OCI-M1 (cell line): ENCODE data around the gene E4F1.
A peak's percentile ranks its signal among the peaks of the same experiment; 100 is the strongest.

Experiments
- DNase-seq: peaks from one replicate; lab custom pipeline; 2025; lab: John Stamatoyannopoulos, UW

The E4F1 gene

DNA sequence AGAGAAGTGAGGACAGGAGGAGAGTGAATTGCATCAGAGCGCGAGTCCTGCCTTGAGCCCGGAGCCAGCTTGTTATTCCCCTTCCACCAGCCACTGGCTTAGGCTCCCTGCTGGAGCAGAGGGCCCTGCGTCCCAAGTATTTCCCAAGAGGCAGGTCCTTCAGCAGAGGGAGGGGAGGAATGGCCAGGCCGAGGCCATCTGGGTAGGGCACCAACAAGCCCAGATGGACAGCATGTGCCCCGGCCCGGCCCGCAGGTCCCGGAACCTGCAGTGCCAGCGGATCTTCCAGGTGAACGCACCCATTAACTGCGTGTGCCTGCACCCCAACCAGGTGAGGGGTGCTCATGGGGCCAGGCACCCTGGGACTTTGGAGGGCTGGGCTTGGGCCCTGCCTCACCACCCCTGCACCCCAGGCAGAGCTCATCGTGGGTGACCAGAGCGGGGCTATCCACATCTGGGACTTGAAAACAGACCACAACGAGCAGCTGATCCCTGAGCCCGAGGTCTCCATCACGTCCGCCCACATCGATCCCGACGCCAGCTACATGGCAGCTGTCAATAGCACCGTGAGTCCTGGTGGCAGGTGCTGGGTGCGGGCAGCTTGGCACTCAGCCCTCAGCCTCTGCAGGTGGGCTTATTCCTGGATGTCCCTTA is 16.5 kb upstream of the E4F1 start:
- DNase-seq = no peak

GRCh38 chr16:2207872-2208271 is 15.5 kb upstream of the E4F1 start:
- DNase-seq = no peak

DNA sequence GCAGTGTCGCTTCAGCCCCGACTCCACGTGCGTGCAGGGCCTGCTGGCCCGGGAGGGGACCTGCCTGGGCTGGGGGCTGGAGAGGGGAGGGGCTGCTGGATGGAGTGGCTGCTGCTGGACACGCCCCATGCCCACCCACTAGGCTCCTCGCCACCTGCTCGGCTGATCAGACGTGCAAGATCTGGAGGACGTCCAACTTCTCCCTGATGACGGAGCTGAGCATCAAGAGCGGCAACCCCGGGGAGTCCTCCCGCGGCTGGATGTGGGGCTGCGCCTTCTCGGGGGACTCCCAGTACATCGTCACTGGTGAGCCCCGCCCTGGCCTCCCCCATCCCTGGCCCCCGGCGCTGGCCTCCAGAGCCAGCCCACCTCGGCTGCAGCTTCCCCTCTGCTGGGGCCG is 15.1 kb upstream of the E4F1 start:
- DNase-seq = no peak

DNA sequence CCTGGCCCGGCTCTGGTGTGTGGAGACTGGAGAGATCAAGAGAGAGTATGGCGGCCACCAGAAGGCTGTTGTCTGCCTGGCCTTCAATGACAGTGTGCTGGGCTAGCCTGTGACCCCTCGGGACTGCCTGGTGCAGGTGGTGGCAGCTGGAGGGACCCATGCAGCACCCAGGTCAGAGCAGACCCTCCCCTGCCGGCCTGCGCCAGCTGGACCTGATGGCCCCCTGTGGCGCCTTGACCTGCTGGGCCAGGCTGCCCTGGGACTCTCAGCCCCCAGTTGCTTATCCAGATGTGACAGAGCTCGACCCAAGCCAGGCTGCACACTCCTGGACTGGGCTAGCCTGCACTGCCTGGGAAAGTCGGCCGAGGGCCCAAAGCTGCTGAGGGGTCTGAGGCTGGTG is 14.6 kb upstream of the E4F1 start:
- DNase-seq = no peak

DNA sequence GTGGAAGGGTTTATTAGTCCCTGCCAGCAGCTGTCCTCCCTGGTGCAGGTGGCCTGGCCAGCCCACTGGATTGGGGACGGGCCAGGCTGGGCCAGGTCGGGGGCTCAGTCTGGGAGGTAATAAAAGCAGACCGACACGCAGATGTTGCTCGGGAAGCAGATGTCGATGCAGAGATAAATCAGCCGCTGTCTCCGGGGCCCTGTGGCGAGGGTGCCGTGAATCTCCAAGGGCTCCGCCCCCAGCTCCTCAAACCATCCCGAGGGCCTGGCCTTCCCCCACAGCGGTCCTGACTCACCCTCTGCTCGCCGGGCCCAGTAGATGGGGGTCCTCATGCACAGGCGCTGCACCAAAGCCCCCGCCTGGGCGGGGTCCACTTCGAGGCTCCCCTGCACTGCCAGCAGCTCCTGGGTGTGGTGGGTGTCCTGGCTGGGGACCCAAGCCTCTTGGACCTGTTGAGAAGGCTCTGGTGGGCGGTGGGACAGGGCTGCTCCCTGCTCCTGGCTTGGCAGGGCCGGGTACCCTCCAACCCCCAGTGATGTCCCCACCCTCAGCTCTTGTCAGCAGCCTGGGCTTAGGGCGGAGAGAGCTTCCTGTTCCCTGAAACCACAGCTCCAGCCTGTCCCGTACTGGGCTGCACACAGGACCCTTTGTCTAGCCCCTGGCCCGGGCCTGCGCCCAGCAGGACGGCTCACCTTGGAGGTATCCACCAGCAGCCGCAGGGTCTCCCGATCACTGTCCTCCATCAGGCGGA is 14.0 kb upstream of the E4F1 start:
- DNase-seq = no peak

GRCh38 chr16:2210009-2210332 is 13.4 kb upstream of the E4F1 start:
- no peak for DNase-seq

GRCh38 chr16:2210386-2211365 is 12.7 kb upstream of the E4F1 start, which contains the start of gene BRICD5:
Gene BRICD5 (minus strand): TSS chr16:2210863. CDS start chr16:2210833, 30 bp downstream.
- DNase-seq = no peak

DNA sequence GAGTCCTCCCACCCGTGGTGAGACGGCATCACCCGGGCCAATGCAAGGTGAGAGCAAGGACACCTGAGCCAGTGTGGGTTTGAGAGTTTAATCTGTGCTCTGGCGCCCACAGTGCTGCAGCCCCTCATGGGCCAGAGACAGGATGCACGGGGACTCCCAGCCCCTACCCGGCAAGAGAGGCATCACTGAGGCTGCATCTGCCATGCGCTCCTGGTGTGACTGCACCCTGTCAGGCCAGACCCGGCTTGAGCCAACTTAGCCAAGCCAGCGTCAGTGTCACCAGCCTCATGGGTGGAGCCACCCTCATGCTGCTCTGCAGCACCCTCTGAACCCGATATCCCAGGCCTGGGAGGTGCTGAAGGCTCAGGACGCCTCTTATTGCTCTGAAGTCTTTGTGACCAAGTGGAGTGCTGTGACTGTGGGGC is 11.5 kb upstream of the E4F1 start:
- no peak for DNase-seq

DNA sequence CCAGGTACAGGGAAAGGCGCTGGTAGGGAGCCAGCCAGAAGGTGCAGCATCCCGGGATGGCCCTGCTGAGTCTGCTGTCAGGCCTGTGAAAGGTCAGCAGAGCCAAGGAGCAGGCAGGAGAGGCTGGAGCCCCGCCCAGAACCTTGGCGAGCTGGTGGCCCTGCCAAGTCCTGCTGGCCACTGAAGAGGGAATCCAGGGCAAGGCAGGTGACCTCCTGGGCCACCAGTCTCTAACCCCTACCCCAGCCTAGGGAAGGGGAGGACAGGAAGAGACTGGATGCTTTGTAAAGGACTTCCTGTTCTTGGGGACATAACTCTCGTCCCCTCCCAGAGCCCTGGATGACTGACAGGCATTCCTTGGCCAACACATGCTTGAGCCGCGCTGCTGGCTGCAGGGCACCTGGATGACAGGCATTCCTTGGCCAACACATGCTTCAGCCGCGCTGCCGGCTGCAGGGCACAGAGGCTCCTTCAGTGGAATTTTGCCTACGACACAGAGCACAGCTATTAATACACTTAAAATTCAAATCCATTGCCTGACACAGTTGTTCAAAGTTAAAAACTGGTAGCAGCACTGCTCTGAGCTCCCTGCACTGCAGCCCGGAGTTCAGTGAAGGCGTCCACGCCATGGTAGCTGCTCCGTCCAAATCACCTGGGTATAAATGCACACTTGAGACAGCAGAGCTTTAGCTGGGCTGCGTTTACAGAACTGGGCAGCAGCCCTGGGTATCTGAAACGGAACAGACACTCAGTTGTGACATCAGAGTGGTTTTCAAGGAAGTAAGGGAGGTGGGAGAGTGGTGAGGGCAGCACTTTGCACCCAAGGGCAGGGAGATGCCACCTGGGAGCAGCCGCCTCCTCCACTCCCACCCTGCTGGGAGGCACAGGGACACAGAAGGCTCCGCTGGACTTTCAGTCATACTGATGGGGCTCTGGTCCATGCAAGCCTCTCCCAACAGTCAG is 10.7 kb upstream of the E4F1 start:
- DNase-seq = no peak

GRCh38 chr16:2213817-2214718 is 9.3 kb upstream of the E4F1 start:
- DNase-seq = peak; percentile 59

DNA sequence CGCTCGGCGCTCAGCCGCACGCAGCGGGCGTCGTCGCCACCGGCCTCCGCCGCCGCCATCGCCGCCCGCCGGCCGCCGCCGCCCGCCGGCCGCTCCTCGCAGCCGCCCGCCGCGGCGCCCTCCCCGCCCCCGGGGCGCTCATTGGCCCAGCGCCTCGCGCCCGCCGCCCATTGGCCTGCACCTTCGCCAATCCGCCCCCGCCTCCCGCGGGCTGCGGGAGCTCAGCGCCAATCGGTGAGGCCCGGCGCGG is 8.7 kb upstream of the E4F1 start, which contains the start of gene PGP:
Gene PGP, minus strand, starts transcription at position 122 of the 250 bp plus-strand sequence. Its CDS starts 63 bp downstream, at position 59.
- DNase-seq = no peak

GRCh38 chr16:2216330-2216729 is 7.1 kb upstream of the E4F1 start:
- DNase-seq = no peak

GRCh38 chr16:2223942-2224486 is 623 bp downstream of the E4F1 start:
- peak; percentile 60 for DNase-seq

- no peak for DNase-seq
Observed at GRCh38 chr16:2226245-2226793, 2.9 kb downstream of the E4F1 start.

DNA sequence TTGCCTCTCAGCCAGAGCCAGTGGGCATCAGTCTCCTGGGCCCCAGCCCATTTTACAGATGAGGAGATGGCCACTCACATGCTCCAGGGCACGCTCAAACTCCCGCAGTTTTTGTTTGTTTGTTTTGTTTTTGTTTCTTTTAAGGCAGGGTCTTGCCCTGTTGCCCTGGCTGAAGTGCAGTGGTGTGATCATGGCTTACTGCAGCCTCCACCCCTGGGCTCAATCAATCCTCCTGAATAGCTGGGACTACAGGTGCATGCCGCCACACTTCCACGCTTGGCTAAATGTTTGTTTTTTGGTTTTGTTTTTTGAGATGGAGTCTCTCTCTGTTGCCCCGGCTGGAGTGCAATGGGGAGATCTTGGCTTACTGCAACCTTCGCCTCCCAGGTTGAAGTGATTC is 3.5 kb downstream of the E4F1 start:
- DNase-seq = no peak

DNA sequence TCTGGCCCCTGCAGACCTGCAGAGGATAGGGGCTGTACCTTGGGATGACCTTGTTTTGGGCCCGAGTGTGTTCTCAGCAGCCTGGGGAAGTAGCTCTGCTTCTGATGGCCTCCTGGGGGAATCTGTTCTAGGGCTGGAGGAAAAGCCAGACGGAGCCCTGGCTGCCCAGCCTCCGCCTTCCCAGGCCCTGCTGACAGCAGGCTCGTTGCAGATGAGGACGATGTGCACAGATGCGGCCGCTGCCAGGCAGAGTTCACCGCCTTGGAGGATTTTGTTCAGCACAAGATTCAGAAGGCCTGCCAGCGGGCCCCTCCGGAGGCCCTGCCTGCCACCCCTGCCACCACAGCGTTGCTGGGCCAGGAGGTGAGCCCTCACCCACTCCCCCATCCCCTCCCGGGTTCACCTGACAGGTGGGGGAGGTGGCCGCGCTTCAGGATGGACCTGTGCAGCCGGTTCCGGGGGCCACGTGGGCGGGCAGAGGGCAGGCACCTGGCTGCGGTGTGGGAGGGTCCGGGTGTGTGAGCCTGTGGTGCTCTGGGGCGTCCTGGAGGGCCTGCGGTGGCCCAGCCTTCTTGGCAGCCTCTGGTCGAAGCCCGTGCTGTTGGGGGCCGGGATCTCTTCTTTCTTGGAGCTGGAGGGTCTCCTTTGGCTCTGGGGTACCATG is 4.9 kb downstream of the E4F1 start:
- DNase-seq = no peak

DNA sequence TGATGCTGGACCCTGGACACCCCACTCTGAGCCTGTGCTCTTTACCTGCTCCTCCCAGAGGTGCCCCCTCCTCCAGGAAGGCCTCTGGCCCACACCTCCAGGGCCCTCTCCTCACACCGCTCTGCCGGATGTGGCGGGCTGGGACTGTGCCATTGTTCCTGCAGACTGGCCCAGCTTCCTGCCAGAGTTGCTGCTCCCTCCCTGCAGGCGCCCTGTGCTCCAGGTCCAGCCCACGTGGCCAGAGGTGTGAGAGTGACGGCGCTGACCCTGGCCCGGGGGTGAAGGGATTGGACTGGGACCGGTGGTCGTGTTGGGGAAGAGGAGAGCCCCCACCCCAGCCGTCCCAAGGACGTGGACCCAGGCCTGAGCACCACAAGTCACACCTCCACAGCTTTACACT is 5.7 kb downstream of the E4F1 start:
- no peak for DNase-seq

DNA sequence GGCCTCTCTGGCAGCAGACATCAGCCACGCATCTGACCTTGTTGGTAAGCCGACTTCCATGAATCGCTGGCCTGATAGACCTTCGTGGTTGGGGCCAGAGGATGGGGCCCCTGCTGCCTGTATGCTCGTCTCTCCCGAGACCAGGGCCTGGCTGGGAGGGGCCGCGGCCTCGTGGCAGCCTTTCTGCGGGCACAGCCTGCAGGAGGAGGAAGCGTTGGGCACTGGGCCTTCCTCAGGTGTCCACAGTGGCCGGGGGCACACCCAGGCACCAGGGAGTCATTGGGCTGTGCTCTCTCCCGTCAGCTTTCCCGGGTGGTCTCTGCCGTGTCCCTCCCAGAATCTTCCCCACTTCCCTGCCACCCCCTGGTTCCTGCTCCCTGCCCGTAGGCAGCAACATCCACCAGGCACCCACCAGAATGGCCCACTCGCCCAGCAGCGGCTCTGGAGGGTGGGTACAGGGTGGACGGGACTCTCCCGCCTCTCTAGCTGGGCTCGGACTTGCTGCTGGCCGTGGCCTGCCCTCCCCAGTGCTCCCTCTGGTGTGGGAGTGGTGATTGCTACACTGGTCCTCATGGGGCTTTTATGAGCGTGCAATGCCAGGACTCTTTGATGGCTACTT is 6.3 kb downstream of the E4F1 start:
- no peak for DNase-seq

DNA sequence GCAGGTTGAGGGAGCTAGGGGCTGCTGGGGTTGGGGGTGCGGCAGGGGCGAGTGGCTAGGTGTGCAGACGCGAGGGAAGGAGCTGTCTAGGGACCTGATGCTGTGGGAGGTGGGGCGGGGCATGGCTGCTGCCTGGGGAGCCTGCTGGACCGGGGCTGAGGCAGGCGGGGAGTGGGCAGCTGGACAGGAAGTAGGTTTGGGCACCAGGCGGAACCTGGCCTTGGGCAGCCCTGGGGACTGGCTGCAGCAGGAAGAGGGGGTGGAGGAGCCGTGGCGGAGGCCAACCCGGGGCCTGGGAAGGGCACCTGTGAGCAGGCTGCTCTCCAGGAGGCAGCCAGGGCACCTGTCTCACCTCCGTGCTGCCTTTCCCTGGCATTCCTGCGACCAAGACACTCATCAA is 7.0 kb downstream of the E4F1 start:
- DNase-seq = no peak
